ENCODE results near the gene ITPRID2. TPM values are rescaled to one million over a fixed set of nuclear protein-coding genes. Genes with fewer than 3 reads are reported as not detected.

The ITPRID2 gene
- total and polyA plus RNA-seq, 12 donors = 25.5 to 103 (median 79.8) TPM

DNA sequence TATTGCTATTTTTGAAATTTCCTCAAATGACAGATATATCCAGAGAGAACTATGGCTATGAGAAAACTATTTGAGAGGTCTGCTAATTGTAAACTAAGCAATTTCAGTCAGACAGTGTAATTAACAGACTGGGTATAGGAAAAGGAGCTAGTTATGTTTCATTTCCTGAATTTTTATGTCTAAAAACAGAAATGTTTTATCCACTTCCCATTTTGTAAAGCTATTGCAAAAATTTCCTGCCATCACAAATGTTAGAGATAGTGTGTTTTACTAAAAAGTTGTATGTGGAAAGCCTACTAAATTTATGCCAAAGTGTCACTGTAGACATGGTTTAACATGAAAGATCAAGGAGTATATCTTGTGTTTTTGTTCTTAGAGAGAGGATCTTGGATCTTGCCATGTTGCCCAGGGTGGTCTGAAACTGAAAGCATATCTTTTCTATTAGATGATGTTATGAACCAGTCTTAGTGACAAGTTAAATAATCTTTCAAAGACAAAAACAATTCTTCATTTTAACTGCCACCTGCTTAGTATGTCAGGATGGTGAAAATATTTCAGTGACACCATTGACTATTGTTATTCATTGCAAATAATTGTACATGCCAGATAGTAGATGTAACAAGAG is 40.5 kb upstream of the ITPRID2 start:
- Histone ChIP-seq H3K27ac (no peak overlapping the region), H3K36me3 (replicated peaks in 1 of 2) (no peaks in the 10 kb centered on the region), H3K27me3 (no peaks in the 10 kb centered on the region), H3K4me3 (no peak overlapping the region), H3K4me1 (replicated peaks in 1 of 2) (no peaks in the 10 kb centered on the region), H3K9me3 (replicated peaks in 1 of 3) (no peaks in the 10 kb centered on the region)
- intact Hi-C loops (cut with DNase I) = no loop called here
- TF ChIP-seq POLR2A (IDR thresholded peaks at IDR 0.05) = no peak
- TF ChIP-seq, protein P1, sequence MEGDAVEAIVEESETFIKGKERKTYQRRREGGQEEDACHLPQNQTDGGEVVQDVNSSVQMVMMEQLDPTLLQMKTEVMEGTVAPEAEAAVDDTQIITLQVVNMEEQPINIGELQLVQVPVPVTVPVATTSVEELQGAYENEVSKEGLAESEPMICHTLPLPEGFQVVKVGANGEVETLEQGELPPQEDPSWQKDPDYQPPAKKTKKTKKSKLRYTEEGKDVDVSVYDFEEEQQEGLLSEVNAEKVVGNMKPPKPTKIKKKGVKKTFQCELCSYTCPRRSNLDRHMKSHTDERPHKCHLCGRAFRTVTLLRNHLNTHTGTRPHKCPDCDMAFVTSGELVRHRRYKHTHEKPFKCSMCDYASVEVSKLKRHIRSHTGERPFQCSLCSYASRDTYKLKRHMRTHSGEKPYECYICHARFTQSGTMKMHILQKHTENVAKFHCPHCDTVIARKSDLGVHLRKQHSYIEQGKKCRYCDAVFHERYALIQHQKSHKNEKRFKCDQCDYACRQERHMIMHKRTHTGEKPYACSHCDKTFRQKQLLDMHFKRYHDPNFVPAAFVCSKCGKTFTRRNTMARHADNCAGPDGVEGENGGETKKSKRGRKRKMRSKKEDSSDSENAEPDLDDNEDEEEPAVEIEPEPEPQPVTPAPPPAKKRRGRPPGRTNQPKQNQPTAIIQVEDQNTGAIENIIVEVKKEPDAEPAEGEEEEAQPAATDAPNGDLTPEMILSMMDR (IDR thresholded peaks at IDR 0.05) = no peak
- DNase-seq = no peak

DNA sequence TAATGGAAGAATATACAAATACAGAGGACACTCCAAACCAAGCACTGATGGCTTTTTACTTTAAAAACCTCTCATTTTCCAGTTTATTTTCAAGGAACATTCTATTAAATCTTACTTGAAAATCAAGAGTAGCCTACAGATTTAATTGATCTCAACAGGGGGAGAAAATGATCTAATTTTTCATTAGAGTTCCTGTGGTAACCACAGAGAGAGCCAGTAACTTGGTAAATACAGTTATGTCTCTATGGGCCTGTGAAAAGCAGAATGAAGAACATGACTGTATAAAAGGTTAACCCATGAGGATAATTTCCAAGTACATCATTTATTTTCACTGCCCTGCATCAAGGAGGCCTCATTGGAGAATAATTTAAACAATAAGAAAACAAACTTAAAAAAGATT is 39.8 kb upstream of the ITPRID2 start:
- no peaks in the 10 kb centered on the region for H3K9me3 ChIP-seq (replicated peaks in 1 of 3)
- no peaks in the 10 kb centered on the region for H3K27me3 ChIP-seq
- no peak for DNase-seq
- H3K27ac ChIP-seq = no peak overlapping the region
- TF ChIP-seq, protein P1 (IDR thresholded peaks at IDR 0.05) = no peak
- TF ChIP-seq POLR2A (IDR thresholded peaks at IDR 0.05) = no peak
- H3K36me3 ChIP-seq (replicated peaks in 1 of 2) = no peaks in the 10 kb centered on the region
- intact Hi-C loops (cut with DNase I) = no loop called here
- no peak overlapping the region for H3K4me3 ChIP-seq
- no peaks in the 10 kb centered on the region for H3K4me1 ChIP-seq (replicated peaks in 1 of 2)

DNA sequence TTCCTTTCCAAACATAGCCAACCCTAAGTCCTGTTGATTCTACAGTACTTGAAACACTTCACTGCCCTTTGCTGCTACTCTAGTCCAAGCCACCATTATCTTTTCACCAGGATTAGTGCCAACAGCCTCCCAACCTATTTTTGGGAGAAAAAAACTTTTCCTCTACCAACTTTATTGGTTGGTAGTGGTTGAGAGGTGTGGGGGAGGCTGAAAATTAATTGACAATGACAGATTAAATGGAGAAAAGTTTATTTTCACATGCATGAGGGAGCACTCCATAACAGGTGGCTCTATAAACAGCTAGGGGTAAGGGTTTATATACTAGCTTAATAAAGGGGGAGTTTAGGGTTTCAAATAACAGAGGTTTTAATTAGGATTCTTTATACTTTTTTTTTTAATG is 37.8 kb upstream of the ITPRID2 start:
- intact Hi-C loops (cut with DNase I) = no loop called here
- DNase-seq = no peak
- Histone ChIP-seq H3K27me3 (no peaks in the 10 kb centered on the region), H3K36me3 (replicated peaks in 1 of 2) (no peaks in the 10 kb centered on the region), H3K4me3 (no peak overlapping the region), H3K27ac (no peak overlapping the region), H3K9me3 (replicated peaks in 1 of 3) (no peaks in the 10 kb centered on the region), H3K4me1 (replicated peaks in 1 of 2) (no peaks in the 10 kb centered on the region)
- TF ChIP-seq POLR2A (IDR thresholded peaks at IDR 0.05) = no peak
- TF ChIP-seq, protein P1 (IDR thresholded peaks at IDR 0.05) = no peak

DNA sequence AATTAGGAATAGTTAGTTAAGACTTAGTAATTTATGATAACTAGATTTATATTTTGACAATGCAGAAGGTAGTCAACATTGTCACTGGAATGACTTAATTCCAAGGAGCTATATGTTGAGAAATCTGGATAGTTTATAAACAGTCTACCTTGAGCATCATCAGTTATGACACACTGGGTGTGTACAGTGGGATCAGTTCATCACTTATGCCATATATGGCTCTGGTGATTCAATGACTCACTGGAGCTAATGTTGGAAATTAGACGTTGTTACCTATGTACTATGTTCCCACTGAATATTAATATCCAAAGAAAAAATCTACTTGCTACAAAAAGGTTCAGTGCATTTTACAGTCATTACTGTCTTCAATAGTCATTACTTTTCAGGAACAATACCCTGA is 34.0 kb upstream of the ITPRID2 start:
- TF ChIP-seq, protein P1 (IDR thresholded peaks at IDR 0.05) = no peak
- no peak for TF ChIP-seq POLR2A (IDR thresholded peaks at IDR 0.05)
- 47 to 86% (median 61%) methylated on average over 1 of the region's 1 CpG for WGBS, 4 donors

More for the DNA sequence above, 34.0 kb upstream of the ITPRID2 start:
- H3K27me3 ChIP-seq = no peaks in the 10 kb centered on the region
- H3K36me3 ChIP-seq (replicated peaks in 1 of 2) = no peaks in the 10 kb centered on the region
- no peak overlapping the region for H3K4me3 ChIP-seq
- H3K27ac ChIP-seq = no peak overlapping the region
- no peak for DNase-seq
- H3K4me1 ChIP-seq (replicated peaks in 1 of 2) = no peaks in the 10 kb centered on the region
- intact Hi-C loops (cut with DNase I) = no loop called here
- no peaks in the 10 kb centered on the region for H3K9me3 ChIP-seq (replicated peaks in 1 of 3)

All from adrenal gland (tissue), 12 donors.